Breast epithelium (tissue), 4 donors: ENCODE data around the gene CCDC91. TPM values are rescaled to one million over a fixed set of nuclear protein-coding genes. Genes with fewer than 3 reads are reported as not detected.

Source experiments
- DNase-seq, 2 donors: peaks; one replicate each; pipeline ENCODE4 v3.0.0-alpha.2; 2019; ENCODE audit warnings: low spot score in 2 of 2
- H3K27ac ChIP-seq, 2 donors: fragments of 200-600 bp; sonication (generic) in 1 of 2; one replicate each; pipeline ENCODE4 v1.5.1; 2016 to 2019; ENCODE audit warnings: mild to moderate bottlenecking in 1 of 2
- H3K27me3 ChIP-seq, 2 donors: fragments of 200-600 bp; sonication (generic) in 1 of 2; one replicate each; pipeline versions ENCODE4 v1.5.1 to v1.6.0; 2017 to 2019; ENCODE audit warnings: control low read depth in 1 of 2, mild to moderate bottlenecking in 1 of 2
- H3K36me3 ChIP-seq: fragments of 200-600 bp; one replicate; pipeline ENCODE4 v1.5.1; 2019
- H3K4me1 ChIP-seq, 2 donors: fragments of 200-600 bp; sonication (generic); one replicate each; pipeline ENCODE4 v1.5.1; 2016 to 2019; ENCODE audit warnings: control low read depth in 1 of 2
- H3K4me3 ChIP-seq, 3 donors: fragments of 200-600 bp; sonication (generic); 1 replicate in 2 of 3; 2 replicates in 1 of 3; pipeline ENCODE4 v1.5.1; 2016 to 2019; ENCODE audit warnings: mild to moderate bottlenecking in 3 of 3, moderate library complexity in 2 of 3
- H3K9me3 ChIP-seq, 2 donors: fragments of 200-600 bp; sonication (generic) in 1 of 2; one replicate each; pipeline ENCODE4 v1.5.1; 2016 to 2019; ENCODE audit warnings: control low read depth in 1 of 2
- CTCF ChIP-seq, 3 donors: fragments of 450-650 bp; IDR thresholded peaks; one replicate each; pipeline ENCODE4 v1.5.1; 2016 to 2017; ENCODE audit warnings: antibody characterized with exemption in 3 of 3, mild to moderate bottlenecking in 3 of 3, moderate library complexity in 3 of 3
- POLR2A ChIP-seq: fragments of 450-650 bp; IDR thresholded peaks from one replicate; pipeline ENCODE4 v1.6.1; 2016; ENCODE audit warnings: antibody characterized with exemption, mild to moderate bottlenecking, moderate library complexity
- POLR2AphosphoS5 ChIP-seq, 3 donors: sonication (generic); formaldehyde crosslinking; IDR thresholded peaks; one replicate each; pipeline ENCODE4 v1.6.1; 2017; ENCODE audit warnings: antibody characterized with exemption in 3 of 3
- intact Hi-C: fragments of 100-400 bp; cut with DNase I; formaldehyde crosslinking; loops from one replicate; pipeline ENCODE4 v1.15.1; 2023; ENCODE audit warnings: low total_unique reads
- total RNA-seq, 3 donors: library from RNA; depleted of rRNA; stranded (reverse); fragments of >200 nt; gene quantifications; one replicate each; pipeline ENCODE4 v1.1.0, GENCODE V29; 2016

Gene CCDC91
- total RNA-seq, 3 donors from 2014 or later, result 45.9 to 68.9 (median 48.8) TPM

GRCh38 chr12:28237423-28237822 is 47.2 kb downstream of the CCDC91 start:
- Histone ChIP-seq H3K27me3 (no peaks in the 10 kb centered on the region), H3K4me1 (no peaks in the 10 kb centered on the region), H3K27ac (no peak overlapping the region), H3K4me3 (no peak overlapping the region), H3K36me3 (no peaks in the 10 kb centered on the region), H3K9me3 (no peaks in the 10 kb centered on the region)
- intact Hi-C loops, result no loop called here
- no peak for DNase-seq
- TF ChIP-seq POLR2AphosphoS5 (IDR thresholded peaks at IDR 0.05) (no peak), POLR2A (no peak), CTCF (IDR thresholded peaks at IDR 0.05) (no peak)

GRCh38 chr12:28239918-28240317 is 49.7 kb downstream of the CCDC91 start:
- TF ChIP-seq POLR2AphosphoS5 (IDR thresholded peaks at IDR 0.05), result no peak
- TF ChIP-seq CTCF (IDR thresholded peaks at IDR 0.05), result no peak
- no peak for TF ChIP-seq POLR2A
- H3K36me3 ChIP-seq, result no peaks in the 10 kb centered on the region
- H3K4me1 ChIP-seq, result no peaks in the 10 kb centered on the region
- no peak overlapping the region for H3K27ac ChIP-seq
- no peaks in the 10 kb centered on the region for H3K9me3 ChIP-seq
- intact Hi-C loops, result no loop called here
- no peaks in the 10 kb centered on the region for H3K27me3 ChIP-seq
- no peak for DNase-seq
- H3K4me3 ChIP-seq, result no peak overlapping the region

GRCh38 chr12:28240853-28241252 is 50.6 kb downstream of the CCDC91 start:
- Histone ChIP-seq H3K27ac (no peak overlapping the region), H3K4me3 (no peak overlapping the region), H3K36me3 (no peaks in the 10 kb centered on the region), H3K4me1 (no peaks in the 10 kb centered on the region), H3K9me3 (no peaks in the 10 kb centered on the region), H3K27me3 (no peaks in the 10 kb centered on the region)
- intact Hi-C loops, result no loop called here
- no peak for TF ChIP-seq POLR2AphosphoS5 (IDR thresholded peaks at IDR 0.05)
- TF ChIP-seq POLR2A, result no peak
- no peak for TF ChIP-seq CTCF (IDR thresholded peaks at IDR 0.05)
- no peak for DNase-seq

GRCh38 chr12:28242129-28242495 is 51.9 kb downstream of the CCDC91 start:
- no peak for DNase-seq
- no peaks in the 10 kb centered on the region for H3K27me3 ChIP-seq
- intact Hi-C loops, result no loop called here
- H3K4me3 ChIP-seq, result no peak overlapping the region
- no peaks in the 10 kb centered on the region for H3K36me3 ChIP-seq
- no peaks in the 10 kb centered on the region for H3K4me1 ChIP-seq
- TF ChIP-seq POLR2A, result no peak
- no peak for TF ChIP-seq CTCF (IDR thresholded peaks at IDR 0.05)
- TF ChIP-seq POLR2AphosphoS5 (IDR thresholded peaks at IDR 0.05), result no peak
- no peak overlapping the region for H3K27ac ChIP-seq
- no peaks in the 10 kb centered on the region for H3K9me3 ChIP-seq

- no peak for TF ChIP-seq POLR2A
- TF ChIP-seq CTCF (IDR thresholded peaks at IDR 0.05), result no peak
- no peak for TF ChIP-seq POLR2AphosphoS5 (IDR thresholded peaks at IDR 0.05)
- intact Hi-C loops, result no loop called here
- H3K27ac ChIP-seq, result no peak overlapping the region
- H3K4me1 ChIP-seq, result no peaks in the 10 kb centered on the region
- H3K36me3 ChIP-seq, result no peaks in the 10 kb centered on the region
- DNase-seq, result no peak
- no peaks in the 10 kb centered on the region for H3K9me3 ChIP-seq
- no peak overlapping the region for H3K4me3 ChIP-seq
- H3K27me3 ChIP-seq, result no peaks in the 10 kb centered on the region
These were observed 52.4 kb downstream of the CCDC91 start for GRCh38 chr12:28242496-28243309.
